HCT116 (cell line): ENCODE results near the gene TRAK1.

Experiments
- ATF3 ChIP-seq: IDR thresholded peaks from 2 replicates; pipeline ENCODE4 v1.6.1; 2012
- CEBPB ChIP-seq: IDR thresholded peaks from 2 replicates; pipeline ENCODE4 v1.6.1; 2012; ENCODE audit warnings: low read depth
- EZH2 ChIP-seq: fragments of 200-600 bp; sonication (generic); IDR thresholded peaks from 2 replicates; pipeline ENCODE4 v1.6.1; 2017; ENCODE audit warnings: antibody characterized with exemption, mixed run types
- JUND ChIP-seq: IDR thresholded peaks from 2 replicates; pipeline ENCODE4 v1.6.1; 2012
- POLR2A ChIP-seq: IDR thresholded peaks from 2 replicates; pipeline ENCODE4 v1.7.0; 2011; ENCODE audit warnings: borderline replicate concordance; ENCODE audit not compliant: insufficient read depth, insufficient read length; ENCODE audit errors: extremely low read depth
- RAD21 ChIP-seq: IDR thresholded peaks from 2 replicates; pipeline ENCODE4 v1.6.1; 2012; ENCODE audit warnings: low read depth, mild to moderate bottlenecking
- SP1 ChIP-seq: IDR thresholded peaks from 2 replicates; pipeline ENCODE4 v1.6.1; 2012; ENCODE audit warnings: low read depth
- SRF ChIP-seq: IDR thresholded peaks from 2 replicates; pipeline ENCODE4 v1.6.1; 2012; ENCODE audit warnings: low read depth
- TF ChIP-seq, protein P1 (sequence below), 3 experiments: fragments of 200-600 bp in 1 of 3; sonication (generic) in 1 of 3; IDR thresholded peaks in 2 of 3; conservative IDR thresholded peaks in 1 of 3; 2 replicates each; pipeline ENCODE4 v1.5.1; 2012 to 2017; ENCODE audit warnings: low read depth in 2 of 3, low read length in 2 of 3, antibody characterized with exemption in 1 of 3, borderline replicate concordance in 1 of 3, control low read depth in 1 of 3, mild to moderate bottlenecking in 1 of 3, mixed read lengths in 1 of 3, mixed run types in 1 of 3, moderate library complexity in 1 of 3; ENCODE audit not compliant: insufficient read depth in 1 of 3
- TF ChIP-seq, protein P2 (sequence below): IDR thresholded peaks from 2 replicates; pipeline ENCODE4 v1.6.1; 2011; ENCODE audit warnings: mild to moderate bottlenecking, low read length, moderate library complexity; ENCODE audit not compliant: insufficient replicate concordance; ENCODE audit errors: extremely low read depth
- TF ChIP-seq, protein P3 (sequence below): IDR thresholded peaks from 2 replicates; pipeline ENCODE4 v1.6.1; 2012

GRCh38 chr3:42225486-42226363 lies 134.6 kb downstream of the TRAK1 start:
- TF ChIP-seq POLR2A (no peak), RAD21 (no peak), EZH2 (no peak), JUND (no peak), ATF3 (no peak), CEBPB (no peak), SRF (no peak), SP1 (no peak)
- TF ChIP-seq, protein P1, sequence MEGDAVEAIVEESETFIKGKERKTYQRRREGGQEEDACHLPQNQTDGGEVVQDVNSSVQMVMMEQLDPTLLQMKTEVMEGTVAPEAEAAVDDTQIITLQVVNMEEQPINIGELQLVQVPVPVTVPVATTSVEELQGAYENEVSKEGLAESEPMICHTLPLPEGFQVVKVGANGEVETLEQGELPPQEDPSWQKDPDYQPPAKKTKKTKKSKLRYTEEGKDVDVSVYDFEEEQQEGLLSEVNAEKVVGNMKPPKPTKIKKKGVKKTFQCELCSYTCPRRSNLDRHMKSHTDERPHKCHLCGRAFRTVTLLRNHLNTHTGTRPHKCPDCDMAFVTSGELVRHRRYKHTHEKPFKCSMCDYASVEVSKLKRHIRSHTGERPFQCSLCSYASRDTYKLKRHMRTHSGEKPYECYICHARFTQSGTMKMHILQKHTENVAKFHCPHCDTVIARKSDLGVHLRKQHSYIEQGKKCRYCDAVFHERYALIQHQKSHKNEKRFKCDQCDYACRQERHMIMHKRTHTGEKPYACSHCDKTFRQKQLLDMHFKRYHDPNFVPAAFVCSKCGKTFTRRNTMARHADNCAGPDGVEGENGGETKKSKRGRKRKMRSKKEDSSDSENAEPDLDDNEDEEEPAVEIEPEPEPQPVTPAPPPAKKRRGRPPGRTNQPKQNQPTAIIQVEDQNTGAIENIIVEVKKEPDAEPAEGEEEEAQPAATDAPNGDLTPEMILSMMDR (IDR thresholded peaks at IDR 0.05 in 2 of 3, conservative IDR thresholded peaks at IDR 0.05 in 1 of 3; ENCODE audit: borderline replicate concordance in 1 of 3, insufficient read depth in 1 of 3, low read depth in 2 of 3, low read length in 2 of 3) = no peak
- TF ChIP-seq, protein P2, sequence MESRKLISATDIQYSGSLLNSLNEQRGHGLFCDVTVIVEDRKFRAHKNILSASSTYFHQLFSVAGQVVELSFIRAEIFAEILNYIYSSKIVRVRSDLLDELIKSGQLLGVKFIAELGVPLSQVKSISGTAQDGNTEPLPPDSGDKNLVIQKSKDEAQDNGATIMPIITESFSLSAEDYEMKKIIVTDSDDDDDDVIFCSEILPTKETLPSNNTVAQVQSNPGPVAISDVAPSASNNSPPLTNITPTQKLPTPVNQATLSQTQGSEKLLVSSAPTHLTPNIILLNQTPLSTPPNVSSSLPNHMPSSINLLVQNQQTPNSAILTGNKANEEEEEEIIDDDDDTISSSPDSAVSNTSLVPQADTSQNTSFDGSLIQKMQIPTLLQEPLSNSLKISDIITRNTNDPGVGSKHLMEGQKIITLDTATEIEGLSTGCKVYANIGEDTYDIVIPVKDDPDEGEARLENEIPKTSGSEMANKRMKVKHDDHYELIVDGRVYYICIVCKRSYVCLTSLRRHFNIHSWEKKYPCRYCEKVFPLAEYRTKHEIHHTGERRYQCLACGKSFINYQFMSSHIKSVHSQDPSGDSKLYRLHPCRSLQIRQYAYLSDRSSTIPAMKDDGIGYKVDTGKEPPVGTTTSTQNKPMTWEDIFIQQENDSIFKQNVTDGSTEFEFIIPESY = no peak
- TF ChIP-seq, protein P3, sequence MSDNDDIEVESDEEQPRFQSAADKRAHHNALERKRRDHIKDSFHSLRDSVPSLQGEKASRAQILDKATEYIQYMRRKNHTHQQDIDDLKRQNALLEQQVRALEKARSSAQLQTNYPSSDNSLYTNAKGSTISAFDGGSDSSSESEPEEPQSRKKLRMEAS = no peak
